ENCODE results near the gene MMP24.

MMP24 gene

DNA sequence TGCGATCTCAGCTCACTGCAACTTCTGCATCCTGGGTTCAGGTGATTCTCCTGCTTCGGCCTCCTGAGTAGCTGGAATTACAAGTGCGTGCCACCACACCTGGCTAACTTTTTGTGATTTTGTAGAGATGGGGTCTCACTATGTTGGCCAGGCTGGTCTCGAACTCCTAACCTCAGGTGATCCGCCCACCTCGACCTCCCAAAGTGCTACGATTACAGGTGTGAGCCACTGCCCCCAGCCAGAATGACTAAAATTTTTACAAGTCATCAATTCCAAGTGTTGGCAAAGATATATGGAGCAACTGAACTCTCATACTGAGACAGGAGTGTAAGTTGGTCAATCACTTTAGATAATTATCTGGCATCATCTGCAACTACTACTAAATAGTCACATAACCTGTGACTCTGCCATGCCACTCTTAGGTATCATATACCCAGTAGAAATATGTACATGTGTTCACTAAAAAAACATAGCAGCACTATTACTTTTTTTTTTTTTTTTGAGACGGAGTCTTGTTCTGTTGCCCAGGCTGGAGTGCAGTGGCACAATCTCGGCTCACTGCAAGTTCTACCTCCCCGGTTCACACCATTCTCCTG, 55.1 kb downstream of the MMP24 start:
- DNase-seq: no peak

DNA sequence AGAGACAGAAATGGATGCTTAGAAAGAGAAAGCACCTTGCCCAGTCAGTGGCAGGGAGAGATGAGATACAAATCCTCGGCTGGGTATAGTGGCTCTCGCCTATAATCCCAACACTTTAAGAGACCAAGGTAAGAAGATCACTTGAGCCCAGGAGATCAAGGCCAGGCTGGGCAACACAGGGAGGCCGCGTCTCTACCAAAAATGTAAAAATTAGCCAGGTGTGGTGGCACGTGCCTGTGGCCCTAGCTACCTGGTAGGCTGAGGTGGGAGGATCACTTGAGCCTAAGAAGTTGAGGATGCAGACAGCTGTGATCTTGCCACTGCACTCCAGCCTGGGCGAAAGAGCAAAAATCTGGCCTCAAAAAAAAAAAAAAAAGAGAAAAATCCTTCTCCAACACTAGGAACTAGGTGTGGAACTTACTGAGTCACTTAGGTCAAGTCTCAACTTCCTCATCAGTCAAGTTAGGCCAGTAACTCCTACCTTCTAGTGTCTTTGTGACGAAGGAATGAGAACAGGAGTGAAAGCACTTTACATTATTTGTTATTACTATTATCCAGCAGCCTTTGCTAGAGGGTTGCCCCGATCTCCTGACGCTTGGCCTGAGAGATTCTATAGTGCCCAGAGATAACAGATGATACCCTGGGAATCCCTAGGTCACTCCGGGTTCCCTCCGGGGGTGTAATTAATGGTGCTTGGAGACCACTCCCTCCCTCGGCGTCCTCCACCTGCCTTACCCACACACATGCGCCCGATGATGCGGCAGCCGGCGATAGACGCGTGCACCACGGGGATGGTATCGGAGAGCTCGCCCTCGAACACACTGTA, 57.2 kb downstream of the MMP24 start:
- DNase-seq: no peak

- DNase-seq: peak; percentile 88
Observed at GRCh38 chr20:35284267-35284991, 57.9 kb downstream of the MMP24 start, which contains the start of gene EIF6. TSS of gene EIF6 (minus strand) at chr20:35284772. CDS start at chr20:35284487, 285 bp downstream.

- DNase-seq: no peak
Observed at GRCh38 chr20:35284992-35285805, 58.7 kb downstream of the MMP24 start.

GRCh38 chr20:35285806-35286076, 59.3 kb downstream of the MMP24 start:
- no peak for DNase-seq

DNA sequence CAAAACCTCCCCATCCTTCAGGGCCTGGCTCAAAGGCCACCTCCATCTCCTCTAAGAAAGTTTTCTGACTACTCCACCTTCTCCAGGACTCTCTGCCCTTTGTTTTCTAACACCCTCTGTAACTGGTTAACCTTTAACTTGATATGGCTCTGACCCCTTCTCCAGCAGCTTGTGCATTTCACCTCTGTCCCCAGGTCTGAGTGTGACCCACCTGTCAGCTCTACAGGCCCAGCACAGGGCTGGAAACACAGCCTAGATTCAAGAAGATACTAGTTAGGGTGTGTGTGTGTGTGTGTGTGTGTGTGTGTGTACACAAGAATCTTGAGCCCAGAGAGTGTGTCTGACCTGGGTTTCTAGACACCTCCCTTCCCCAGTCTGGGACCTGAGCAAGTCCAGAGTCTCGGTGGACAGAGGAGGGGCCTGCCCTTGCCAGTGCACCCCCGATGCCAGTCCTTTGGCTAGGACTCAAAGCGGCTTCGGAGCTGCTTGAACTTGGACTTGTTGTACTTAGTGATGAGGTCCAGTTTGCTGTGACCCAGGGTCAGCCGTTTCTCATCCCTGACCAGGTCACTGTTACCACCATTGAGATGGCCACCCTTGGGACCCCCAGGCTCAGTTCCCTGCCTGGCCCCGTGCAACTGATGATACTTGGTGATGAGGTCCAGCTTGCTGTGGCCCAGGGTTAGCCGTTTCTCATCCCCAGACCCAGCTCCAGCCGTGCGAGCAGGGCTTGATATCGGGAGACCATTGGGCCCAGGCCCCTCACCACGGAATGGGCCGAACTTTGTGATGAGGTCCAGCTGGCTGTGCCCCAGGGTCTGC, 59.8 kb downstream of the MMP24 start:
- no peak for DNase-seq

GRCh38 chr20:35286899-35287508, 60.5 kb downstream of the MMP24 start:
- DNase-seq: no peak

GRCh38 chr20:35287509-35288324, 61.2 kb downstream of the MMP24 start:
- no peak for DNase-seq

DNA sequence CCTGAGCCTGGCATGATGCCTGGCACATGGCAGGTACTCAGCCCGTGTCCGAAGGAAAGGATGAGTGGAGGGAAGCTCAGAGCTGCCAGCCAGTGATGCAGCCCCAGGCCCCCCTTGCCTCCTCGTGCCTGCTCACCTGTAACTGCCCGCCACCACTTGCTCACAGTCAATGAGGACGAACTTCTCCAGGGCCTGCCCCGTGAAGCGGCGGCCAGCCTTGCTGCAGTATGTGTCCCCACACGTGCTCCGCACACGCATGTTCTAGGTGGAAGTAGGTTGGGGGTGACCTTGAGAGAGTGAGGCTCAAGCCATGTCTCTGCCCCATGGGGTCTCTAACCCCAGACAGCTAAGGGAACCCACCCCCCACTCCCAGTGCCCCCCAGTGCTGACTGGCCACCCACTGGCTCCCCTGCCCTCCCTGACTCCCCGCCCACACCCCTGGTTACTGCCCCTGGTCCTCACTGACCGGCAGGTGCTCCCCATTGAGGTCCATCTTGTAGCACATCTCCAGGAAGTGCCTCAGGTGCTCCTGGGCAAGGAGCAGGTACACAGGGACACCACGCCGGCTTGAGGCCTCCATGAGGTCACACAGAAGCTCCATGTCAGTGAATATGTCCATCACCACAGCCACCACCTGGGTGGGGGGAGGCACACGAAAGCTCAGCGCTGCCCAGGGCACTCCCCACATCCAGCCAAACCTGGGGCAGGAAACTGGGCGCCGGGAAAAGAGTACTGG, 62.0 kb downstream of the MMP24 start:
- no peak for DNase-seq

DNA sequence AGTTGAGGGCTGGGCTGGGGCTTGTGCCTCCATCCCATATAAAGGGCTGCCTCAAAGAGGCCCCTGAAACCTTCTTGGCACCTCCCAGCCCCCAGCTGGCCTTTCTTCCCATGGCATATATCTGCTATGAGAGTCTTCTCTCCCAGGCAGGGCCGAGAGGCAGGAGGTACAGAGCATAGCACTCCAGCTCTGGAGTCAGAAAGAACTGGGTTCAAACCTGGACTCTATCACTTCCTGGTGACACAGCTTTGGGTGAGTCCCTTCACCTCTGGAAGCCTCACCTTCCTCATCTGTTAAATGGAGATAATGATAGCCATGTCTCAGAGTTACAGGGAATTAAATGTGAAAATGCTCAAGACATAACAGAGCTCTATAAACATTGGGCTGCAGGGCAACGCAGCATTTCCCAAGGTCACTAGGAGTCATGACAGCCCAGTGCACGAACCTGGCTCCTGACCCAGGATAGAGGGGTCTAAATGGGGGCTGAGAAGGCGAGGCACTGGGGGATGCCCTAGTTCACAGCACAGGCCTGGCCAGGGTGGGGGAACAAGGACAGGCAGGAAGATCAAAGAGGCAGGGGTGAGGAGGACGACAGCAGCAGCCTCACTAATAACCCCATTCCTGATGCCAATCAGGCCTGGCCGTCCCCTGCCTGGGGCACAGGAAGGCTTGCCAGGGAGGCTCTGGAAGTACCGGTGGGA, 63.8 kb downstream of the MMP24 start:
- no peak for DNase-seq

DNA sequence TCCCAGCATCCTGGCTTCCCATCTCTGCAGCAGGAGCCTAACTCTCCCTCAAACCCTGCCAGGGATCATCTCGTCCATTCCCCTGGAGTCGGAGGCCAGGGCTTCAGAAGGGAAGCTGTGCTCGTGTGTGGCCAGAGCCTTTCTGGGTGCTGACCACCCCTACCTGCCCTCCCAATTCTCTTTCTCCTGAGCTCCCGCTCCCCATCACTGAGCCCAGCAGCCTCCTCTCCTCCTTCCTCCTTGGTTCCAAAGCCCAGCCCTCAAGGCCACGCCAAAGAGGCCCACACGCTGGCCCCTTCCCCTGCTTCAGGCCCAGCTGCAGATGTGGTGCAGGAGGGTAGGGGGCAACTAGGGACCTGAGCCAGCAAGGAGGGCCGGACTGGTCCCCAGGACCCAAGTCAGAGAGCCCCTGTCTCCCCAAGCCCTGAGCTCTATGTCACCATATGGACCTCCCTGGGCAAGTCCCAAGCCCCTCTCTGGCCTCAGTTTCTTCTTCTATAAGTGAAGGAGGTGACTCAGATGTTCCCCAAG, 64.5 kb downstream of the MMP24 start:
- DNase-seq: no peak

DNA sequence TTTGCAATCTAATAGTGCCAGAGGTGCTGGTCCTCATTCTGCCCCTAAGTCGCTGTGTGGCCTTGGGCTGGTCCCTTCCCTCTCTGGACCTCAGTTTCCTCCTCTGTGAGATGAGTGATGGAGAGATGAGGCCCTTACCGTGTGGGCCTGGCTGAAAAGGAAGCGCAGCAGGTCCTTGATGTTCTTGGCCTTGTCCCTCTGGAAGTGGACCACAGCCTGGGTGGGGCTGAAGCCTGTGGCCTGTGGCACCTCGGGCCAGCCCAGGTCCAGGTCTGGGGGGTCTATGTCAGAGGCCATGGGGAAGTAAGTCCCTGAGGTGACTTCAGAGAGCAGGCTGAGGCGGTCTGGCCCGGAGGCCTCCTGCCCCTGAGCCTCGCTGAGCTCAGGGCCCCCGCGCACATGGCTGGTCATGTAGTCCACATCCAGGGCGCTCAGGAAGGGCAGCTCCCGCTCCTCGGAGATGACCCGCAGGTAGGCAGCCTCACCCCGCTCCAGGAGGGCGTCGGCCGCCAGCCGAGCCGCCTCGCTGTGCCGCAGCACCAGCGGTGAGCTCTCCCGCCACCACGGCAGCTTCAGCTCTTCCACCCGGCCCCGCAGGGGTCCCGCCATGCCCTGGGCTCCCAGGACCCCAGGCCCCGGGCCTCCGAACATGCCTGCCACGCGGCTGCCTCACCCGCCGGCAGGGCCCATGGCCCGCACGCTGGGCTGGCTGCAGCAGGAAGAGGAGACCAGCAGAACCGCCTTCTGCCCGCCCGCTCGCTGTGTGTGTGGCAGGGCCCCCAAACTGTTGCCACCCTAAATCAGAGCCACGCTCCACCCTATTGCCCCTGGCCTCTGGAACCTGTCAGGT, 65.4 kb downstream of the MMP24 start, which contains the start of gene FAM83C:
Gene FAM83C, minus strand, starts transcription at position 772 of the 850 bp plus-strand sequence. Its CDS starts 121 bp downstream, at position 651.
- no peak for DNase-seq

DNA sequence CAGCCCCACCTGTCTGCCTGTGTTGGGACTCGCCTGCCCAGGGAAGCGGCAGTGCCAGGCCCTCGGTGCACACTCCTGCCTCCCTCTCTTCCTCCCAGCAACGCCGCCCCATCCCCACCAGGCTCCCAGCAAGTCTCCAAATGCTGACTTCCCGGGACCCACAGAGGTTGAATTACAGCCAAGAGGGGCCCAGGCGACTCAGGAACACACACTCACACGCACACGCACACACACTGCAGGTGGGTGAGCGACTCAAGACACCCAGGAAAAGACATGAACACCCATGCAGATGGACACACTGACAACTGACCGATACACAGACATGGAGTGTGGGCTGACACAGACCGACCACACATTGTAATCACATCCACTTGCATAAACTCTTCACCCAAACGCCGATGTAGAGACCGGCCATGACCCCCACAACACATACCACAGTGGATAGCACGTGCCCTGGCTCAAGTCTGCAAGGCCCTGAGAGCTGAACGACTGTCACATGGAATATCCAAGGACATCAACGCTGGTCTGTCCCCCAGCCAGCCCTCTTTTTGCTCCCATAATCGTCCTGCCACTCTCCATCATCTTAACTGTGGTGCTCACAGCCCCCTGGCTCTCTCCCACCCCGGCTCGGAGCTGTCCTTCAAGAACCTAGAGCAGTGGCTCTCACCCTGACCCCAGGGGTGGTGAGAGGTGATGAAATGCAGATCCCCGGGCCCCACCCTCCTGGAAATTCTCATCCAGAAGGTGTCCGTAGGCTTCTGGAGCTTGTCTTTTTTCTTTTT, 66.2 kb downstream of the MMP24 start:
- DNase-seq: no peak

DNA sequence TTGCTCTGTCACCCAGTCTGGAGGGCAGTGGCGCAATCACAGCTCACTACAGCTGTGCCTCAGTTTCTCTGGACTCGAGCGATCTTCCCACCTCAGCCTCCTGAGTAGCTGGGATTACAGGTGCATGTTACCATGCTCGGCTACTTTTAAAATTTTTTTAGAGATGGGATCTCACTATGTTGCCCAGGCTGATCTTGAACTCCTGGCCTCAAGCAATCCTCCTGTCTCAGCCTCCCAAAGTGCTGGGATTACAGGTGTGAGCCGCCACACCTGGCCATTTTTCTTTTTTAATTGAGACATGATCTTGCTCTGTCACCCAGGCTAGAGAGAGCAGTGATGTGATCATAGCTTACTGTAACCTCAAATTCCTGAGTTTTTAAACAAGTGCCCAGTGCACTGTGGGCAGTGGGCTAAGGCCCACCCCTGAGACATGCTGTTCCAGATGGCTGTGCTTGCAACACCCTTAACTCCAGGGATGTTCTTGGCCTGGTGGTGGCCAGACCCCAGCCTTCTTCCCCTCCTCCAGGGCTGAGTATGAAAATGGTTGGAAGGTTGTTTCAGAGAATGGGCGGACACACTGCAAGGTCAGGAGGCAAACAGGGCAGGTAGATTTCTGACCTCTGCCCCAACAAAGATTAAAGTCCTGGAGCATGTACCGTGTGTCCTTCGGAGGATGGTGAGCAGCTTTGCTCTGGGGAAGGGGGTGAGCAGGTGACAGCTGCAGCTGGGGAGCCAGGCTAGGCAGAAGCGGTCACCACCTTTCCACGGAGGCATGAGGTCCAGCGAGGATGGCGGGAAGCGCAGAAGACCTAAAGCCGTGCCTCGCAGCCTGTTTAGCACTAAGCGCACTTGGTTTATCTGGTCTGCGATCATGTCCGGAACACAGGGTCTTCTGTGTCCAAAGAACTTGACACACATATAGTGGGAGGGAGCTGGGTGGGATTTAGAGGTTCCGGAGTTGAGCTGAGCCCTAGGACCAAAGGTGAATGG, 67.1 kb downstream of the MMP24 start:
- DNase-seq: no peak

- DNase-seq: no peak
Observed at GRCh38 chr20:35294293-35294685, 67.8 kb downstream of the MMP24 start.

- DNase-seq: no peak
Observed at GRCh38 chr20:35295058-35295457, 68.6 kb downstream of the MMP24 start.
